ENCODE results near the gene GK2.

Gene GK2

GRCh38 chr4:79385641-79386040 is 22.4 kb downstream of the GK2 start:
- no peak for DNase-seq (ENCODE audit: low spot score)

- no peak for DNase-seq (ENCODE audit: low spot score)
These were observed 26.9 kb downstream of the GK2 start for GRCh38 chr4:79381161-79381560.

- DNase-seq (ENCODE audit: low spot score) = no peak
These were observed 38.0 kb downstream of the GK2 start for GRCh38 chr4:79370026-79370425.

GRCh38 chr4:79367096-79367495 is 40.9 kb downstream of the GK2 start:
- DNase-seq (ENCODE audit: low spot score) = no peak

- DNase-seq (ENCODE audit: low spot score) = no peak
These were observed 41.6 kb downstream of the GK2 start for GRCh38 chr4:79366422-79366821.

- no peak for DNase-seq (ENCODE audit: low spot score)
These were observed 44.0 kb downstream of the GK2 start for GRCh38 chr4:79364061-79364460.

- no peak for DNase-seq (ENCODE audit: low spot score)
These were observed 45.4 kb downstream of the GK2 start for GRCh38 chr4:79362626-79363025.

- no peak for DNase-seq (ENCODE audit: low spot score)
These were observed 48.0 kb downstream of the GK2 start for GRCh38 chr4:79360006-79360405.

GRCh38 chr4:79358438-79358837 is 49.6 kb downstream of the GK2 start:
- DNase-seq (ENCODE audit: low spot score) = no peak

- no peak for DNase-seq (ENCODE audit: low spot score)
These were observed 50.7 kb downstream of the GK2 start for GRCh38 chr4:79357365-79357764.

Measured in GM03348 (cell line).